HG02852 (cell line): ENCODE data around the gene AGBL4.

Experiments
- ATAC-seq: cut with Tn5 transposase; IDR thresholded peaks from one replicate; pipeline ENCODE4 v1.9.1; 2021; ENCODE audit warnings: mild to moderate bottlenecking, moderate library complexity; ENCODE audit not compliant: unreplicated experiment

AGBL4 gene

GRCh38 chr1:48916130-48917069, 1107.4 kb downstream of the AGBL4 start:
- no peak for ATAC-seq

GRCh38 chr1:48908606-48909005, 1115.1 kb downstream of the AGBL4 start:
- no peak for ATAC-seq

GRCh38 chr1:48906729-48907128, 1117.0 kb downstream of the AGBL4 start:
- ATAC-seq, result no peak

- ATAC-seq, result no peak
These were observed 1117.6 kb downstream of the AGBL4 start for GRCh38 chr1:48906164-48906563.

GRCh38 chr1:48903291-48903690, 1120.5 kb downstream of the AGBL4 start:
- ATAC-seq, result no peak

GRCh38 chr1:48898894-48899293, 1124.9 kb downstream of the AGBL4 start:
- ATAC-seq, result no peak

GRCh38 chr1:48889615-48890014, 1134.1 kb downstream of the AGBL4 start:
- ATAC-seq, result no peak

- no peak for ATAC-seq
These were observed 1134.7 kb downstream of the AGBL4 start for GRCh38 chr1:48889082-48889481.

- ATAC-seq, result no peak
These were observed 1136.0 kb downstream of the AGBL4 start for GRCh38 chr1:48887796-48888195.

- ATAC-seq, result no peak
These were observed 1141.7 kb downstream of the AGBL4 start for GRCh38 chr1:48882020-48882419.

GRCh38 chr1:48878191-48878940, 1145.4 kb downstream of the AGBL4 start:
- ATAC-seq, result no peak

- ATAC-seq, result no peak
These were observed 1147.4 kb downstream of the AGBL4 start for GRCh38 chr1:48876330-48876785.

GRCh38 chr1:48875552-48876329, 1148.0 kb downstream of the AGBL4 start:
- ATAC-seq, result no peak

- no peak for ATAC-seq
These were observed 1149.8 kb downstream of the AGBL4 start for GRCh38 chr1:48873944-48874343.

GRCh38 chr1:48870596-48870995, 1153.2 kb downstream of the AGBL4 start:
- no peak for ATAC-seq

- ATAC-seq, result no peak
These were observed 1154.4 kb downstream of the AGBL4 start for GRCh38 chr1:48869116-48869893.

- no peak for ATAC-seq
These were observed 1158.8 kb downstream of the AGBL4 start for GRCh38 chr1:48864913-48865312.

GRCh38 chr1:48859456-48859855, 1164.3 kb downstream of the AGBL4 start:
- ATAC-seq, result no peak

- no peak for ATAC-seq
These were observed 1165.4 kb downstream of the AGBL4 start for GRCh38 chr1:48858200-48858920.

- no peak for ATAC-seq
These were observed 1170.7 kb downstream of the AGBL4 start for GRCh38 chr1:48853006-48853405.
